Measurements from ENCODE around the gene GATA3.

Gene GATA3

DNA sequence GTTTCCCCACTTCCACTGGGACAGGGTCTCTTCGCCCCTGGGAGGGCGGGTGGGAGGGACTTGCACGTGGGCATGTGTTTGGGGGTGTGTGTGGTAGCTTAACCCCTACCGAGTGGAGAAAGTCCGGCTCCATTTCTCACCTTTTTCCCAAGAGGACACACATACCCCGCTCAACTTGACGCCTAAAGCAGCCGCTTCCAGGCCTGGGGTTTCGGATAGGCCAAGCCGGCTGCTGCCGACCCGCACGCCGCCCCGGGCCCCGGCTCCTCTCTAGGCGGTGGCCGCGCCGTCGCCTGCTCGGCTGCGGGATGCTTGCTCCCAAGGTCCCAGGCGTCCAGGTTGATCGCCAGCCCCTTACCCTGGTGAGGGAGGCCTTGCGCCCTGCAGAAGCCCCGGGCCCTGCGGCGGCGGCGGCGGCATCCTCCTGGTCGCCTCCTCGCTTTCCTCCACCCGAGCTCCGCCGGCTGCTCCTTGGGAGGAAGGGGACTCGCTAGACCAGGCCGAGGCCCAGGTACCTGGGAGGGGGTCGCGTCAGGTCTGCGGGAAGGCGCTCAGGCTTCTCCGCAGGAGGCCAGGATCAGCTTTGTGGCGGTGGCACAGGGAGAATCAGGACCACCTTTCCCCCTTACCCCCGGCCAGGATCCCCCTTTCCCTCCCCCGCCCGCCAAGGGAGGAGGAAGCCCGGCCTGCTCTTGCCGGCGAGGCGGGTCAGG, 3.2 kb upstream of the GATA3 start:
- no peak for DNase-seq (ENCODE audit: low read depth)

DNA sequence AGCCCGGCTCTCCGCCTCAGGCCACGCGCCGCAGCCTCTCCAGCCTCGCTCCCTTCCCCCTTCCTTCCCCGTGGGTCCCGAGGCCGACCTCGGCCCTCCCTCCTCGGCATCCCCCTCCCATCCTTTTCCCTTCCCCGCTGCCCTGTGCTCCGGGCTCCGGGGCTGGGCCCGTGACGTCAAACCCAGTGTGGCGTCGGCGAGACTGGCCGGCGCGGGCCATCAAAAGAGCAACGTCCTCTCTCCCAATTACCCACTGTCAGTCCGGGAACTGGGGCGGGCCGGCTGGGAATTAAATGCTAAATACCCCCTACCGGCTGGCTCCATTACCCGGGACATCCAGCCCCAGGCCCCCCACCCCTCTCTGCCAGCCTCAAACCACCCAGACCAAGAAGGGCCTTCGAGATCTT, 2.6 kb upstream of the GATA3 start:
- no peak for DNase-seq (ENCODE audit: low read depth)

DNA sequence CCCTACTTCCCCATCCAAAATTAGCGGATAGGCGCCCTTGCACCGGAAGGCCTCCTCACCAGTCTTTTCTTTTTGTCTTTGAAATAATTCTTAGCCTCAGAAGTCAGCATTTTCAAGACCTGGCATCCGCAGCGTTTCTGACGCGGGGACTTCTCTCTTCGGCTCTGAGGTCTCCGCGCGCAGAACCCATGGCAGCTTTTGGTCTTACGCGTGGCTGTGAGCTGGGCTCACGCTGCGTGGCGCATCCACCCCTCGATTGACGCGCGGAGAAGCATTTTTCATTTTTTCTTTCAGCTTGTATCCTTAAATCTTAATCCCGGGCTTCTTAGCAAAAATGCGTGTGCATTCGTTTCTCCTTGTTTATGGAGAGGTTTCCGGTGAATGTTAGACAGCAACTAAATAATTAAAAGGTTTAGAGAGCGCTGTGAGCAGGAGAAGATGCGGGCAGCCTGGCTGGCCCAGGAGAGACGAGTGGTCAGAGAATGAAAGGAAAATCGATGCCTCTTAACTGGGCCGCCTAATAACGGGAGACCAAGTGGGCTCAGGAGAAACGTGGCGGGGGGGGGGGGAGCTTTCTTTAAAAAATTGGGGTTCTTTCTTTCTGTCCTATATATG, 2.0 kb upstream of the GATA3 start:
- no peak for DNase-seq (ENCODE audit: low read depth)

DNA sequence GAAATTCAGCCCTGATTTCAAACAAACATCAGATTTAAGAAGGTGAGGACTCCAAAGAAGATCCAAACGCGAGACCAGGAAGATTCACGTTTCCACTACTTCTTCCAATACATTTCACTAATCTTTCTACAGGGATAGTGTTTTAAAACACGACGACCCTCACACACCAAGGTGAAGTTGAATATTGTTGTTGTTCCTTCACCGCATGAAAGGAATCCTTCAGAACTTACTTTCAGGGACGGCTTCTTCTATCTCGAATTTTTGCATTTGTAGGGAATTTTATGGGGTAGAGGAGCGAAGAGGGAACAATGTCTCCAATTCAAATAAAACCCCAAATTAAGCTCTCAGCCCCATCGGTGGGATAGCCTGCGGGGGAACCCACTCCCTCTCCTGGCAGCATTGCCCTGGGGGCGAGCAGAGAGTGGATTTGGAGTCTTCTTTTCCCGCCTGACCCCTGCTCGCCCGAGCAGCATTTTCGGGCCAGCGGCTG, 1.5 kb upstream of the GATA3 start:
- no peak for DNase-seq (ENCODE audit: low read depth)

DNA sequence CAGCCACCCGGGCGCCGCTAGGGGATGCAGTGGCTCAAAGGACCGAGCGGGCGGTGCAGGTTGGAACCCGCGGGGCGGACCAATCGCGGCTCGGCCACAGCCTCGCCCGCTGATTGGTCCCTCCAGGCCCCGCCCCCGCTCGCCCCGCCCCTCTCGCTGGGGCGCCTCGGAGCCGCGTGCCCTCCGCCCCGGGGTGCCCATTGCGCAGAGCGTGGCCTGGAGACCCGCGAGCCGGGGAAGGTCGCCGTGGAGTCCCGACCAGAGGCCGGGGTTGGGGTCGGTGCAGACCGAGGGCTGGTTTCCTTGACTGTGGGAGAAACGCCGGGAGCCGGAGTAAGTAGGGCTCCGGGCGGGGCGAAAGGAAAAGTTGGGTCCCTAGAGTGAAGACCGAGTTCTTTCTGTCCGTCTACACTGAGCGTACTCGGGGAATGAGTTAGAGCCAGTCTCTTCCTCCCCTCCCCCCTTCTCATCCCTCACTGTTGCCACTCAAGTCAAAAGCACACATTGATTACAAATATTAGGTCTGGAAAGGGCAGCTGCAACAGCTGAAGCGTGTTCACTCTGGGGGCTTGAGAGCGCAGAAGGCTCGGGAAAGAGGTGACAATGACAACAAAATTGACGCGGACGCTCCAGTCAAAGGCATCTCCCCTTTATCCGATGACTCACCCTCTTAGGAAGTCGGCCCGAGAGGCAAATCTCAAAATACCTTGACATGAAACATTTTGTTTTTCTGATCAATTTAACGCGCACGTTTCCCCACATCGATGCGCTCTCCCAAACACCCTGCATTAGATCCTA, 843 bp upstream of the GATA3 start:
- DNase-seq (ENCODE audit: low read depth), result peak; percentile 61

DNA sequence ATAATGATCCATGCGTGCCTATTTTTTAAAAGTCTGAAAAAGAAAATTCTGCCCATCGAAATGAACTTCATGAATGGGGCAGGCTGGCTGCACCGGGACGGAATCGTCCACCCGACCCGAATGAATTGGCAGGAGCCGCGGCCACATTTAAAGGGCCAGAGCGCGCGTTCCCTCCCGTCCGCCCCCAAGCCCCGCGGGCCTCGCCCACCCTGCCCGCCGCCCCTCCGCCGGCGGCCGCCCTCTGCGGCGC, 319 bp upstream of the GATA3 start:
- DNase-seq (ENCODE audit: low read depth), result no peak

DNA sequence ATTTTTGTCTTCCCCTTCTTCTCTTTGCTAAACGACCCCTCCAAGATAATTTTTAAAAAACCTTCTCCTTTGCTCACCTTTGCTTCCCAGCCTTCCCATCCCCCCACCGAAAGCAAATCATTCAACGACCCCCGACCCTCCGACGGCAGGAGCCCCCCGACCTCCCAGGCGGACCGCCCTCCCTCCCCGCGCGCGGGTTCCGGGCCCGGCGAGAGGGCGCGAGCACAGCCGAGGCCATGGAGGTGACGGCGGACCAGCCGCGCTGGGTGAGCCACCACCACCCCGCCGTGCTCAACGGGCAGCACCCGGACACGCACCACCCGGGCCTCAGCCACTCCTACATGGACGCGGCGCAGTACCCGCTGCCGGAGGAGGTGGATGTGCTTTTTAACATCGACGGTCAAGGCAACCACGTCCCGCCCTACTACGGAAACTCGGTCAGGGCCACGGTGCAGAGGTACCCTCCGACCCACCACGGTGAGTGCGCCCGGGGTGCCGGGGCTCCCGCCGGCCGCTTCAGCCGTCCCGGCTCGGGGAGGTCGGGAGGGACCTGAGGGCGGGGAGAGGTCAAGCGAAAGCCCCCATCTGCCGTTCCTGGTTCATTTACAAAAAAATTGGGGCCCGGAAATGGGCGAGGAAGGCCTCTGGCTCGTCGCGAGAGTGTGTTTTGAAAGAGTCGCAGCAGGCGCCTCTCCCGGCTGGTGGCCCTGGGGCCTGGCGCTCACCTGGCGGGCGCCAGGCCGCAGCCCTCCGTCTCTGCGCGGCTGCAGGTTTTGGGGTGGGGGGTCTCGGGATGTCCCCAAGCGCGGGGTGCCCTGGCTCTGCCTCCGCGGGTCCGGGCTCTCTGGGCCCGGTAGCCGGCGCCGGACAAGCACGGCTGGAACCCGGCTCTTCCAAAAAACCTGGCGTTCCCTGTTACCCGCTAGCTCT, 1.2 kb downstream of the GATA3 start:
- DNase-seq (ENCODE audit: low read depth), result no peak

DNA sequence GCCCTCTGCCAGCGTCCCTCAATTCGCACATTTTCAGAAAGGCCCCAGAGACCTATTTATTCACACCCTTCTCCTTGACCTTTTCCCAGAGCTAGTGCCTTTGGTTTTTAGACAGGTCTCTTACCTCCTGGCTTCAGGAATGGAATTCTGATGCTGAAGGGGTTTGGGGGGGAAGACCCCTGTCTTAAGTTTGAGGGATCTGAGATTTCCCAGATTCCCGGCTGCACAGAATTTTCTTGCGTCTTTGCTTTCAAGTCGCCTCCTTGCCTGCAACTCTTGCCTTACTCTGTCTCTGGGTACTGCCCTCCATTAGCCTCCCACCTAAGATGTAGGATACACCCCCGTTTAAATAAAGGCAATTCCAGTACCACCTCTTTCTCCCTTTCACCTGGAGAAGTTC, 1.9 kb downstream of the GATA3 start:
- no peak for DNase-seq (ENCODE audit: low read depth)

DNA sequence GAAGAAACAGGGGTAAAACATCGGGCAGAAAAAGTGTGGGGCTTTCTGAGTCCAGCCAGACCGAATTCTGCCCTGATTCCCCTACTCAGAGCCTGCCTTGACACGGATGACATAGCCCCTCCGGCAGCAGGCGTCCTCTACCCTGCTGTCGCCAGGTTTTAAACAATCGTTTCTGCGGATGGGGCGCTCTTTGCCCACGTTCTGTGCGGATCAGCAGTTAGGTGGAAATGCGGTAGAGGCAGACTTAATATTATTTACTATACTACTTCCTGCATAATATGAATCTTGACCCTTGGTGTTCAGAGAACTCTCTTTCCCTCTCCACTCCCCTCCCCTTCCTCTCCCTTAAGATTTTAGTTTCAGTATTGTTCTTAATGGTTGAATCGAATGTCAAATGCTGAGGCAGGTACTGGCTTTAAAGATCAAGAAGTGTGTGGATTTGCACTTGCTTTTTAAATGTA, 2.4 kb downstream of the GATA3 start:
- no peak for DNase-seq (ENCODE audit: low read depth)

DNA sequence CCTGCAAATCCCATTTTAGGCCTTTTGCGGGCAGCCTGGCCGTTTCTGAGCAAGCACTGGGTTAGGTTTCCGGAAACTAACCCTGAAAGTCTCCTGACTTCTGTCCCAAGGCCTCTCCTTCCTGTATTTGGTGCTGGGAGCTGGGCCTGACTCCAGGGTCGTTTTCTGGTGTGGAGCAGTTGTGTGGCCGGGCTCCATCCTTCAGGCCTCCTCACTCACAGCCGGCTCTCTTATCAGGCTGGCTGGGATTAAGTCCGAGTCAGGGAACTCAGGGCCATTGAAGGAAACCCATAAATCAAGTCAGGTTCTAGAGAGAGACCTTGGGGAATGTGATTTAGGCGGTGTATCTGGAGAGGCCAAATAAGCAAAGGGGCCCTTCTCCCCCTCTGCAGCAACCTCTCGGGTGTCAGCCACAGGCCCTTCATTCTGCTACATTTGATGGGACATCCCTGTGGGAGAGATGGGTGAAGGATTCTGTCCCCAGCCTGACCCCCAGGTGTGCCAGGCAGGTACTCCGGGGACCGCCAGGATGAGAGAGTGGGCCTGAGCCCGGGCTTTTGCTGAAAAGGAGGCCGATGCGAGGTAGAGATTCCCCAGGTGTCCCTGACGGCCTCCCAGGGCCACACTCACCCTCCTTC, 3.3 kb downstream of the GATA3 start:
- no peak for DNase-seq (ENCODE audit: low read depth)

DNA sequence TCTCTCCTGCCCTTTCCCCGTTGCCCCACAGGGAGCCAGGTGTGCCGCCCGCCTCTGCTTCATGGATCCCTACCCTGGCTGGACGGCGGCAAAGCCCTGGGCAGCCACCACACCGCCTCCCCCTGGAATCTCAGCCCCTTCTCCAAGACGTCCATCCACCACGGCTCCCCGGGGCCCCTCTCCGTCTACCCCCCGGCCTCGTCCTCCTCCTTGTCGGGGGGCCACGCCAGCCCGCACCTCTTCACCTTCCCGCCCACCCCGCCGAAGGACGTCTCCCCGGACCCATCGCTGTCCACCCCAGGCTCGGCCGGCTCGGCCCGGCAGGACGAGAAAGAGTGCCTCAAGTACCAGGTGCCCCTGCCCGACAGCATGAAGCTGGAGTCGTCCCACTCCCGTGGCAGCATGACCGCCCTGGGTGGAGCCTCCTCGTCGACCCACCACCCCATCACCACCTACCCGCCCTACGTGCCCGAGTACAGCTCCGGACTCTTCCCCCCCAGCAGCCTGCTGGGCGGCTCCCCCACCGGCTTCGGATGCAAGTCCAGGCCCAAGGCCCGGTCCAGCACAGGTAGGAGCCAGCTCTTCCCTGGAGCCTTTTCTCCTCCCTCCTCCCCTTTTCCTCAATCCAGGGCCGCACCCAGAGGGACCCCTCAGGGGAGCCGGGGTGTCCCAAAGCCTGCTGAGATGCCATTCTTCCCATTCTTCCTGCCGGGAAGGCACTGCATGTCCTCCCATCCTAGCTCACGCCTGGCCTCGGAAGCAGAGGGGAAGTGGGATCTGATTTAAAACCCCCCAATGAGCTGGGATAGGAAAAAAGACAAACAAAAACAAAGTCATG, 4.0 kb downstream of the GATA3 start:
- no peak for DNase-seq (ENCODE audit: low read depth)

DNA sequence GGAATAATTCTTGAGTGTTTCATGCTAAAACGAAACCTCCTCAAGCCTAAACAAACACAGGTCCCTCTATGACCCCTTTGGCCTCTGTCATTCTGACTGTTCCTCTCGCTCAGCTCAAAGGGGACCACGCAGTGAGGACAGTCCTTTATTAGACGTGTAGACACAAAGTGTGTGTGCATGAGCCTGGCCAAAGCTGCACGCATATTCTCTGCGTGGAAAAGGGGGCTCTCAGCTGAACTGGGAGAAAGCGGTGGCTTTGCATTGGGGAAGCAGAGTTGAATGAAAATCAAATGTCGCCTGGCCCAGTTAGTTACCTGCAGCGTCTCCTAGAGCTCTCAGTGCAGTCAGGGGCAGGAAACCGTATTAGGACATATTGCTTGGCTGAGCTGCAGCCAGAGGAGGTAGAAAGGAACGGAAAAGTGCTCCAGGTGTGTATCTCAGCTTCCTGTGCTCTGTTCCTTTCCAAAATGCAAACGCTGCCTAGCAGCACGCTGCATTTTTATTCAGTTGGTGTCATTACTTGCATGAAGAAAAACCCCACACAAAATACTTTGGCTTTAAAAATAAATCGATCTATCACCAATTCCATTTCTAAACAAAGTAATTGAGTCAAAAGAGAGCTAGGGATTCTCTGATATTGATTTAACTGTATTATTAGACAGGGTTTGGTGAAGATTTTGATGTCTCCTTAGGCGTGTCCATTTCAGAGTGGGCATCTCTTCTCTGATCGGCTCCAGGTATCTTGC, 4.9 kb downstream of the GATA3 start:
- DNase-seq (ENCODE audit: low read depth), result no peak

DNA sequence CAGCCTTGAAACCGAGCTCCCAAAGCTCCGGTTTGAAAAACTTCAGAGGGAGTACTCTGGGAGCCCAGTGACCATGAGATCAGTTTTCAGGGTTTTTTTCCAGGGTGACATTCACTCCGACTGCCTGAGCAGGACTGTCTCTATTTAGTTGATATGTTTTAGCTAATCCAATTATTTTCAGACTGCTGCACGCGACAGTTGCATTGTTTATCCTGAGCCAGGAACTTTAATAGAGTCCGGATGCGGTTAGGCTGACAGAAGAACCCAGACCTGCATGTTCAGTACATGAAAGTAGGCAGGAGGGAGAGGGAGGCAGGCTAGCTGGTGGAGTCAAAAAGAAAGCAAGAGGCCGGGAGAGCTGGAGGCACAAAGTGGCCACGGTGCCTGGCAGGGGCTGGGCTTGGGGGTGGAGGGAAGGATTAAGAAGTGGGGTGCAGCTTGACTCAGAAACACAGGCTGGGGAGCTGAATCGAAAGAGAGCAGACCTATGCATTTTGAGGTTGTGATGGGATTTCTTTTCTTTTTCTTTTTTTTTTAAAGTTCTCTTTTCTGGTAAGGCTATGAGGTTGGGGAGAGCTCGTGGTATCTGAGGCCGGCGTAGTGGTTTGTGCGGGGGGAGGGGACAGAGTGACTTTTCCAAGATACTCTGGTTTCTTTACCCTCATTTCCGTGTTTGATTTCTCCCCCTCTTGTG, 5.7 kb downstream of the GATA3 start:
- DNase-seq (ENCODE audit: low read depth), result no peak

DNA sequence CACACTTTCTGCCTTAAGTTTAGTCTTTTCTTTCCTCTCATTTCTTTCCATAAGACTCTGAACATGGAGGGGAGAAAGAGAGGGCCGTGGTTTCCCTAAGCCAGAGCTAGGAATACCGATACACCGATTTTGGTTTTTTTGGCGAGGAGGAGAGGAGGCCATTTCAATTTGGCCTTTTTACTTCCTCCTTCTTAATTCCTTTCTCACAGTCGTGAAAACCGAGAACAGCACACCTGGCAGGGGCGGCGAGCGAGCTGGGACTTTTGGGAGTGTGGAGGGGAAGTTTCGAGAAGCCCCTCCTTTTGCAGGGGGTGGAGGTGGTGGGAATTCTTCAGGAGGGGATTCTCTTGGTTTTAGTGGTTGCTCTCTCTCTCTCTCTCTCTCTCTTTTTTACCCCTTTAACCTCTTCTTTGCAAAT, 6.2 kb downstream of the GATA3 start:
- no peak for DNase-seq (ENCODE audit: low read depth)

DNA sequence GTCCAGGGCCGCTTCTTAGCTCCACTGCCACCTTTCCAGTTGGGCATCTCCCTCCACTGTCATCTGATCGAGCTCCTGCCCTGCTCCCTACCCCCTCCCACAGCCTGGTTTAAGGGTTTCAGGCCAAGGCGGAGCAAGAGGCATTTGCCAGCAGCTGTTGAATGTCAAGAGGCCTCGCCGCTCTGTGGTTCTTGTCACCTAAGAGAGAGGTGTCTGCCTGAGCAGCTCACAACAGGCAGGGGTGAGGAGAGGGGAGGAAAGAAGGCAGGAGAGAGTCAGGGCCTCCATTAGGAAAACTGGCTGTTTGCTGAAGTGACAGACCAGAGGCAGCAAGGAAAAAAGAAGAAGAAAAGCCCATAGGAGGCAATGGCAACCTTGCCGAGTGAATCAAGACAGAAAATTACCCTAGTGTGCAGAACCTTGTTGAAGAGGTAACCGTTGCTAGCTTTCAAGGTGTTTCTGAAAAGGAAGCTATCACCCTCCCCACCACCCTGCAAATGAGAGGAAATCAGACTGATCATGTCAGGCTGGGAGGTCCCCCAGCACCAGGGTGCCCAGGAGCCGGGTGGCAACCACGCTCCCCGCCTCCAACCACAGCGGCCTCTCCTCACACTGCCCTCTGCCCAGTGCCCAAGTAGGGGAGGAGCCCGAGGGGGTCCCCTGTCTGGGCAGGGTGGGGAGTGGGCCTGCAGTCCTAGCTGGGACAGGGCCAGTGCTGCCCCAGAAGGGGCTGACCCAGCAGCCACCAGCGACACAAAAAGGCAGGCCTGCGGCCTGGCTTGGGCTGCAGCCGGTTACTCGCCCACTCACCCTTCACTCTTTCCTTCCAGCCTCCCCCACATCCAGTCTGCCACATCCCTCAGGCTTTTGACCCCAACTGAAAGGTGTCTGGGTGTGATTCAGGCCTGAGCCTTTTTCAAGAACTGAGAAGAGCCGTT, 7.1 kb downstream of the GATA3 start:
- no peak for DNase-seq (ENCODE audit: low read depth)

DNA sequence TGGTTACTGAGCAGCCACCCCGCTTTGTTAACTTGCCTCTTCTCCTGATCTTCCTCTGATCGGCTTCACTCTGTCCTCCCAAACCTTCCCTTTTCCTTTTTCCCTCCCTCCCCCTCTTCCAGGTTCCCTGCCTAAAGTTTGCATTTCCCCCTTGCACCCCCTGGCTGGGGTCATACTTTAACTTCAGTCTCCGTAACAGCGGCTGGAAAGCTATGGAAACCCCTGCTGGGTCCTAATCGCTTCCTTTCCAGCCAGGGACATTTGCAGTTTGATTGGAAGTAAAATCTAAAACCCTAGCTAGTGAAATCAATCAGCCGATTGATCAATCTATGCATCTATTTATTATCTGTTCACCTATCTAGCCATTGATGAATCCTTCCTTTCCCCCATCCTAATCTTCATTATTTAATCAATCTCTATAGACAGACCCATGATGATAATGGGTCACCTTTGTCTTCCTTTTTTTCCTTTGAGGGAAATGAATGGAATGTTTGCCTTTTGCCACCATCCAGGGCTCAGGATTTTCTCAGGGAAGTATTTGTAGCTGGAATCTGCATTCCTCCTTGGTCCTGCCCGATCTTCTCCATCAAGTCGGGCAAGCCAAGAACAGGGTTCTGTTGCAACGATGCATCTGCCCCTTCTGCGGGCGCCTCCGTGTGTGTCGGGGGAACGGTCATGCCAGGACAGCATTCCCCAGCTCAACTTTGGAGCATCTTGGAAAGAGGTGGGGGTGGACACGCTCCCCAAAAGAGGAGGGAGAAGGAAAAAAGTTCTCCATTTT, 8.8 kb downstream of the GATA3 start:
- DNase-seq (ENCODE audit: low read depth), result no peak

DNA sequence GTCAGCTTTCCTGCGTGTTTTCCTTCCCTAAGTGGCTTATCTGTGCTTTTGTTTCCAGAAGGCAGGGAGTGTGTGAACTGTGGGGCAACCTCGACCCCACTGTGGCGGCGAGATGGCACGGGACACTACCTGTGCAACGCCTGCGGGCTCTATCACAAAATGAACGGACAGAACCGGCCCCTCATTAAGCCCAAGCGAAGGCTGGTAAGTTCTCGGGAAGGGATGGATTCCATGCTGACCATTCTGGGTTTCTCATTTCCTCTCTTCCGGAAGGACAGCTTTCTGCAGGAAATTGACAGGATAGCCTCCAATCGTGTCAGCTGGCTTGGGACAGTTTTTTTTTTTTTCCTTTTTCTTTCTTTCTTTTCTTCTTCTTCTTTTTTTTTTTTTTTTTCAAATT, 9.4 kb downstream of the GATA3 start:
- no peak for DNase-seq (ENCODE audit: low read depth)

Data from fibroblast of gingiva (primary cell).